NOMO-1 (cell line): ENCODE data around the gene SLC22A4.

Source experiments
- DNase-seq, 2 experiments: peaks; one replicate each; lab custom pipeline; 2025; ENCODE audit not compliant: unreplicated experiment in 2 of 2; lab: John Stamatoyannopoulos, UW

SLC22A4 gene

GRCh38 chr5:132370181-132370970 is 76.2 kb downstream of the SLC22A4 start:
- peak in 1 of 2 experiments; percentile 34 for DNase-seq

GRCh38 chr5:132370971-132371602 is 76.9 kb downstream of the SLC22A4 start:
- no peak for DNase-seq

- DNase-seq: no peak
These were observed 77.4 kb downstream of the SLC22A4 start for GRCh38 chr5:132371603-132371994.

GRCh38 chr5:132372127-132372526 is 77.9 kb downstream of the SLC22A4 start:
- peak; percentile 53 to 57 for DNase-seq

- DNase-seq: no peak
These were observed 78.3 kb downstream of the SLC22A4 start for GRCh38 chr5:132372542-132372941.

GRCh38 chr5:132375957-132376356 is 81.8 kb downstream of the SLC22A4 start:
- no peak for DNase-seq

- DNase-seq: no peak
These were observed 82.8 kb downstream of the SLC22A4 start for GRCh38 chr5:132376694-132377641.

GRCh38 chr5:132377738-132378137 is 83.5 kb downstream of the SLC22A4 start:
- no peak for DNase-seq

GRCh38 chr5:132378580-132378979 is 84.4 kb downstream of the SLC22A4 start:
- DNase-seq: no peak

GRCh38 chr5:132380047-132380446 is 85.9 kb downstream of the SLC22A4 start:
- DNase-seq: no peak

- no peak for DNase-seq
These were observed 86.5 kb downstream of the SLC22A4 start for GRCh38 chr5:132380741-132381140.

GRCh38 chr5:132381614-132382013 is 87.4 kb downstream of the SLC22A4 start:
- DNase-seq: no peak

GRCh38 chr5:132383261-132383660 is 89.1 kb downstream of the SLC22A4 start:
- DNase-seq: no peak

- DNase-seq: no peak
These were observed 89.8 kb downstream of the SLC22A4 start for GRCh38 chr5:132383984-132384383.

- DNase-seq: no peak
These were observed 90.4 kb downstream of the SLC22A4 start for GRCh38 chr5:132384506-132385050.

- peak; percentile 14 to 46 for DNase-seq
These were observed 91.3 kb downstream of the SLC22A4 start for GRCh38 chr5:132385326-132386105.

- DNase-seq: peak; percentile 39 to 68
These were observed 92.6 kb downstream of the SLC22A4 start for GRCh38 chr5:132386644-132387286.

- peak; percentile 26 to 50 for DNase-seq
These were observed 93.5 kb downstream of the SLC22A4 start for GRCh38 chr5:132387640-132388117.

GRCh38 chr5:132388244-132389050 is 94.3 kb downstream of the SLC22A4 start:
- no peak for DNase-seq
